HG03354 (cell line): ENCODE data around the gene KCNK1.
"Not testable (repeated sequence)": the region's sequence is repeated elsewhere in the genome, so short reads cannot be mapped to it uniquely, and the experiment has no call there.

Experiments used
- ATAC-seq: cut with Tn5 transposase; IDR thresholded peaks from one replicate; pipeline ENCODE4 v1.9.1; 2021; ENCODE audit warnings: mild to moderate bottlenecking; ENCODE audit not compliant: unreplicated experiment, poor library complexity, severe bottlenecking

Gene KCNK1

GRCh38 chr1:233686653-233687052 is 72.7 kb downstream of the KCNK1 start:
- ATAC-seq, result not testable (repeated sequence)

GRCh38 chr1:233689017-233689747 is 75.3 kb downstream of the KCNK1 start:
- no peak for ATAC-seq

- ATAC-seq, result no peak
Observed at GRCh38 chr1:233689748-233690254, 75.9 kb downstream of the KCNK1 start.

GRCh38 chr1:233695901-233696300 is 82.0 kb downstream of the KCNK1 start:
- ATAC-seq, result no peak

GRCh38 chr1:233700338-233700737 is 86.4 kb downstream of the KCNK1 start:
- ATAC-seq, result no peak

- no peak for ATAC-seq
Observed at GRCh38 chr1:233704170-233704897, 90.4 kb downstream of the KCNK1 start.

GRCh38 chr1:233704898-233705723 is 91.2 kb downstream of the KCNK1 start:
- no peak for ATAC-seq

- ATAC-seq, result no peak
Observed at GRCh38 chr1:233707153-233707879, 93.4 kb downstream of the KCNK1 start.

- no peak for ATAC-seq
Observed at GRCh38 chr1:233707880-233708815, 94.2 kb downstream of the KCNK1 start.

- ATAC-seq, result no peak
Observed at GRCh38 chr1:233710031-233710430, 96.1 kb downstream of the KCNK1 start.

- ATAC-seq, result no peak
Observed at GRCh38 chr1:233710507-233710906, 96.6 kb downstream of the KCNK1 start.

- ATAC-seq, result no peak
Observed at GRCh38 chr1:233714631-233715217, 100.8 kb downstream of the KCNK1 start.

GRCh38 chr1:233718057-233718456 is 104.2 kb downstream of the KCNK1 start:
- no peak for ATAC-seq

GRCh38 chr1:233719655-233720341 is 105.9 kb downstream of the KCNK1 start:
- no peak for ATAC-seq

- ATAC-seq, result no peak
Observed at GRCh38 chr1:233721004-233721595, 107.2 kb downstream of the KCNK1 start.
